Raji (cell line): ENCODE results near the gene PITX2.

Source experiments
- POLR2A ChIP-seq: IDR thresholded peaks from 2 replicates; pipeline ENCODE4 v1.6.1; 2011; ENCODE audit warnings: low read depth, low read length, control low read depth; ENCODE audit not compliant: insufficient read depth

Gene PITX2

DNA sequence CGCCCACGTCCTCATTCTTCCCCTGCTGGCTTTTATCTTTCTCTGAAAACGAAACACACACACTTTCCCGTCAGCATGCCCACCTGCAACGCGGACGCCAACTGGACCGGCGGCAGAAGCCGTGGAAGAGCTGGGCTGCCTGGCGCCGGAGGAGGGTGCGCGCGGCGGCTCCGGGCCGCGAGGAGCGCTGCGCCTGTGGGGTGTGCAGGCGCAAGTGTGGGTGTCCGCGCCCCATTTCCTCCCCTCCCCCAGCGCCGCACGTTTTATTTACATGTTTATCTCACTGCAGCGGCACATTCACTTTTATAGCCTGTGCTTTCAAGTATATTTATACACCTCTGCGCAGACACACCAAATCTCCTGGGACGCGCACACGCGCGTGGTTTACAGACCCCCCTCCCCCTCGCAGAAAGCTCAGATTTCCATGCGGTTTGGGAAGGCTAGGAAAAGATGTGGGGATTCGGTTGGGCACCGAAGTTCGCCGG is 1.5 kb downstream of the PITX2 start:
- no peak for TF ChIP-seq POLR2A

DNA sequence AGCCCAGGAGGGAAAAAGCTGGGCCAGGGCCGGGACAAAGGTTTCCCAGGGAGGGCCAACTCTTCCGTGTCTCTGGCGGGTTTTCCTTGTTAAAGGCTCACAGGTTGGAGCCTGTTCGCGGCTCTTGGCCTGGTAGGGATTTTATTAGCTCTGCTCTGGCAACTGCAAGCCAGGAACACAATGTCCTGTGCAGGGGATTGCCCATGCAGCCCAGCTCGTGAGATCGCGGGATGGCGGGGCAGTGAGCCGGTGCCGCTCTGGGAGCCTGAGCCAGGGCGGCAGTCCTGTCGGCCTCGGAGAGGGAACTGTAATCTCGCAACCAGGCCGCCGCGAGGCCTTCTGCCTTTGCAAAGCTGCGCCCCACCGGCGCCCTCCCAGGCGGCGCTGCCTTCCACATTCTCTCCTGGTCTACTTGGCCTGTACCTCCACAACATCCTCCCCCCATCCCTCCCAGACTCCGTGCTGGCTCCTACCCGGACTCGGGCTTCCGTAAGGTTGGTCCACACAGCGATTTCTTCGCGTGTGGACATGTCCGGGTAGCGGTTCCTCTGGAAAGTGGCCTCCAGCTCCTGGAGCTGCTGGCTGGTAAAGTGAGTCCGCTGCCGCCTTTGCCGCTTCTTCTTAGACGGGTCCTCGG is 2.1 kb downstream of the PITX2 start:
- TF ChIP-seq POLR2A = no peak

DNA sequence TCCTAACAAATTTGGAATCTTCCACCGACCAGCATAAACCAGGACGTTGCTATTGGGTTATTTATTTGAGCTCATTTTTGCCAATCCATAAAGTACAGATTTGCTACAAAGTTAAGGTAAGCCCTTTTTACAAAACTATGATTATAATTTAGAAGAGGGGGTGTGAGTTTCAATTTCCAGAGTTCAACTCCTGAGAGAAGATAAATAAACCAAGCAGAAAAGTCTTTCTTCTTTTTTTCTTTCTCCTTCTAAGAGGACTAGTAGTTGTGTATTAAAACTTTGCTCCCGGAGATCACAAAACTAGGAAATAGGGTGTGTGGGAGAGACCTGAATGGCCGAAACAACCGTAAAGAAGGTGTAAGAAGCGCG is 2.6 kb downstream of the PITX2 start:
- TF ChIP-seq POLR2A = no peak

DNA sequence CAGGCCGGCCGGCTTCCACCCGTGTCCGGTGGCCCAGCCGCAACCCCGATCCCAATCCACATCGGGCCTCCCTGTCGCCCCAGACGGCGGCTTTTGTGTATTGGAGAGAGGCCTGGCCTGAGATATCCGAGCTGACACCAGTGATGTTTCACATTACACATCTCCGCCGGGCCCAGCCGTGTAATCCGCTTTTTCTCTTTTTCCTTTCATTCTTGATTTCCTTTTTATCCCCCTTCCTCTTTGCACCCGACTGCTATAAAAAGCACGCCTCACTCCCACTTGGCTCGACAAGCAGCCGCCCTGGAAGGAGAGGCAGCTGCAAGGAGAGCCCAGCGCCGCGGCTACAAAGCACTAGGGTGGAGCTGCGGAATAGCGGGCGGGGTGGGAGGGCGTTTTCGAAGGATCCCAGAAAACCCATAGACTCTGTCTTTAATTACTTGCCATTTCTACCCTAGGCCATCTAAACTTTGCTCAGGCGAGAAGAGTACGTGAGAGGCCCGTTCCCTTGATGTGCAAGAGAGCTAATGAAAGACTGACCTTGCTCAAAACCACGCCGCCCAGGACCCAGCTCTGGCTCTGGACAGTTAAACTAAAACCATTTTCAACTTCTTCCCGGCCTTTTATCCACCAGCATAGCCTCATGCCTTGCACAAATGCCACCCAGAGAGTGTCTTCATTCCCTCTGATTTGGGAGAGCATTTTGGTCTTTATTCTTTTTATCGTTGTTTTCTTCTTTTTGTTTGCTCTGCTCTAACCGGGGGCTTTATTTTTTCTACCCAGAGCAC is 3.2 kb downstream of the PITX2 start:
- TF ChIP-seq POLR2A = no peak

DNA sequence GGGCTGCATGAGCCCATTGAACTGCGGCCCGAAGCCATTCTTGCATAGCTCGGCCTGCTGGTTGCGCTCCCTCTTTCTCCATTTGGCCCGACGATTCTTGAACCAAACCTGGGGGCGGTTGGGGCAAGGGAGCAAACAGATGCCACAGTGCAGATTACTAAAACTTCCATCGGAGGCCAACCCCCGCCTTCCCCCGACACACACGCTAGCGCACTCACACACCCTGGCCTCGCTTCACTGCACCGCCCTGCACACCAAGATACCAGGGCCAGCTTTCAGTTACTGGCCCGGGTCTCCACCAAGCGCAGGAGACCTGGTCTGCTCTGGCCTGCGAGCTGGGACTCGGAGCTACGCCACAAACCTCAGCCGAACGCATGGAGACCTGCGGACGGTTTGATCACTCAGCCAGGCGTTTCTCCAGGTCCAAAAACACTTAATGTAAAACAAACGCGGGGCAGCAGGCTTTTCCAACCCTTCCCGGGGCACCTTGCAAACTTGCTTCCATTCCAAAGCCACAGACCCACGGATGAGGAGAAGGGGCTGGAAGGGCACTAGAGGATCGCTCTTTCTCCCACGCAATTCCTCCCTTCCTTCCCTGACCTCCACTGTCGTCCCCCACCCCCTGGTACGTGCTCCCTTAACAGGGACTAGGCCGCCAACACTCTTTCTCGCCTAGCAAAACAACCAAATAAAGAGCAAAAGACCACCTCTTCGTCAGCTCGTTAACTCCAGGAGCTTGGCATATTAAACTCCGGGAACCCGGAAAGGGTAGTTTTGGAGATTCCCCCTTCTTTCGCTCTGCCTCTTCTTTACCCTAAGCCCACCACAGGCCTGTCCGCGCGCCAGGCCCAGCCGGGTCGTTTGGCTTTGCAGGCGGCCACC is 4.1 kb downstream of the PITX2 start:
- TF ChIP-seq POLR2A = no peak

DNA sequence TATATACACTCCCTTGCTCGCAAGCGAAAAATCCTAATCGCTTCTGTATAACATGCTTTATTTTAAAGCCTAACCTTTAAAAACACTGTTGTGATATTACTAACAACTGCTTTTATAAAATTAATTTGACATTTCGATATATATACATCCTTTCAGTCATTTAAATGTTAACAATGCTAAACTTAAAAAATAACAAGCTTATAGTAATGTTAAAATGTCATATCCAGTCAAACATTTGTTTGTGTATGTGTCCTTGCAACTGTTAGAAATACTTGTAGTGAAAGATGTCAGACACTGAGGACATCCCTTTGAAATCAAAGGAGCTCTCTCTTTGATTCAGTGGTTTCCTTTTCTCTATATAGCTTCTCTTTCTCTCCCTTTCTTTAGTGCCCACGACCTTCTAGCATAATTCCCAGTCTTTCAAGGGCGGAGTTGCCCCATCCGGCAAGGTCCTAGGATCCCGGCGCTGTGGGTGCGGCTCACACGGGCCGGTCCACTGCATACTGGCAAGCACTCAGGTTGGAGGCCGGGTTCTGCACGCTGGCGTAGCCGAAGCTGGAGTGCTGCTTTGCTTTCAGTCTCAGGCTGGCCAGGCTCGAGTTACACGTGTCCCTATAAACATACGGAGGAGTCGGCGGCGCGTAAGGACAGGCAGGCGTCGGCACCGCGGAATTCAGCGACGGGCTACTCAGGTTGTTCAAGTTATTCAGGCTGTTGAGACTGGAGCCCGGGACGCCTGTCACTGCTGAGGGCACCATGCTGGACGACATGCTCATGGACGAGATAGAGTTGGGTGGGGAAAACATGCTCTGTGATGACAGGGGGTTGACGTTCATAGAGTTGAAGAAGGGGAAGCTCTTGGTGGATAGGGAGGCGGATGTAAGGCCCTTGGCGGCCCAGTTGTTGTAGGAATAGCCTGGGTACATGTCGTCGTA is 5.0 kb downstream of the PITX2 start:
- no peak for TF ChIP-seq POLR2A

DNA sequence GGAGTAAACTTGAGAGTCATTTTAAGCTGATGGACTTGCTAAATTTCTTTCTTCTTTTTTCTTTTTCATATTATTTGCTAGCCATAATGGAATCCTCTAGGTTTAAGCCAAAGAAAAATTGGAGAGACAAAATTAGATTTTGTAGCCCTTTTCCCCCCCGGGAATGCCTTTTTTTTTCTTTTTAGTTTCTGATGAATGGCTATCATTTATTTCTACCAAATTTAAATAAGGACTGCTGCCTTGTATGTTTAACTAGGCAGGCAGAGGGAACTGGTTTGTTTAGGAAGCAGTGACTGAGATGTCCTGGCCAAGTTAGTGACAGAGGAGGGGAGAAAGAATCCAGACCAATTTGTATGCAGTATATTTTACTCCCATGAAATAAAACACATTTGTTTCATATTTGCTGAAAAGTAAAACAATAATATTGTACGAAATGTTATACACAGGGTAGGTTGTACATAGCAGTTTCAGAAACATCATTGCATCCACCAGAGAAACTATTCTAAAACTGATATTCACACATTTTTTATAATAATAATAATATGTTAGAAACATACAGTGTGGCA is 5.7 kb downstream of the PITX2 start:
- no peak for TF ChIP-seq POLR2A

DNA sequence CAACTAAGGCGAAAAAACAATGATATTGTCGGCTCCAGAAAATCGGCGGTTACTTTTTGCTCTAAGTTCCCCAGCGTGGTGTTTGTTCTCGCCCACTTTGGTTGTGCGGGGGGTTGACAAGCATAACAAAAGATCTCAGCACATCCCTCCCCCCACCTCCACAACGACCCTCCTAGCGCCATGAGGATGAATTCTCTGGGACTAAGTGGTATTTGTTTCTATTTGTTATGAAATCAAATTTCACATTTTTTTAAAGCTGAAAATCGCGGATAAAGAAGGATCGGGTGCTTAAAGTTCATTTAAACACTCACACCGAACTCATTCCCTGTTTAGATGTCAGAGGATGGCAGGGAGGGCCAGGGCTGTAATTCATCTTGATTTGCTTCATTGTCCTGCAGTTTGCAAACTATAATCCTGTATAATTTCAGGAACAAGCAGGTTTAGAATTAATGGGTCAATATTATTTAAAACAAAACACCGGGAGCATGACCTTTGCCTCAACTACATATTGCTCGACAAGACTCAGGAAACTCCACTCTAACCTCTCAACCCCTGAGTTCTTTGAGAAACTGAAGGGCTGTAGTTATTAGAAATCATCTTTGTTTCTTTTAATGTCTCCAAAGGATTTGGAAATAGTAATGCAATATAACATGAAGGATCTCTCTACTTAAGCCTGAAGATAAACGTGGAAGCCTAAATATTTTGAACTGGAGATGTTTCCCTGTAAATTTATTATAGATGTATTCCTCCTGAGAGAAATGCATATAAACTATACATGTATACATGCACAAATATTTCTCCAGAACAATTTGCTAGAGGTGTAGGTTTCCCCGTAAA is 6.4 kb downstream of the PITX2 start:
- no peak for TF ChIP-seq POLR2A

DNA sequence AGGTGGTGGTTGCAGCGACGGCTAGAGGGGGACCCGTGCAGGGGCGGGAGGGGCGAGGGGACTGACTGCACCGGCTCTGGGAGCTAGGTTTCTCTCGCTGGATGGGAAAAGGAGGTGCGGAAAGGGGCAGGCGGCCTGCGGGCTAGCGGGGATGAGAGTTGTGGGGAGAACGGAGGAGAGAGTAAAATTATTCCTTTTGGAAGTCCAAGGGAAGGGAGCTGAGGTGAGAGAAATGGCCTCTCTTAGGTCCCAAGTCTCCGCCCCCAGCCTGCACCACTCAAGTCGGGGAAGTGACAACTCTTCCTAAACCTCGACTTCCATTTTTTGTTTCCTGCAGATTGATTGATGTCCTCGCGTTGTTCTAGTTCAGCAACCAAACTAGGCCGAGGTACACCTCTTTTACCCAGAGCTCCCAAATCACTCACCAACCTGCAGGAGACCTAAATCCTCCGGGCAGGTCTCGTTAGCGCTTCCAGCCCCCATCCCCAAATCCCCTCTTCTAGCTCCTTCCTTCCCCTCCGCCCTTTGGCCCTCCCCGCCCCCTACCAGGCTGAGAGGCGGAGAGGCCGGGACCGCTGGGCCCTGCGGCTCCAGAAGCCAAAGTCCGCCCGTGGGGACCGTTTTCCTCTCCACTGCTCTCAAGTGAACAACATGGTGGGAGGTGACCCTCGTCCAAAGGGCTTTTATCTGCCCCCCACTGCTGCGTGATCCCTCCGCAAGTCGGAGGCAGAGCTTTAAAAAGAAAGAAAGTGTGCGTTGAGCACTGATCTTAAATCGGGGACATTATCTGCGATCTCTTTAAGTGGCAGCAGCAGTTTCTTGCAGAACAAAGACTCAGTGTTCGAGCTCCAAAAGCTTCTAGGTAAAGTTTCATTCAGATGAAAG is 7.3 kb downstream of the PITX2 start:
- TF ChIP-seq POLR2A = no peak

DNA sequence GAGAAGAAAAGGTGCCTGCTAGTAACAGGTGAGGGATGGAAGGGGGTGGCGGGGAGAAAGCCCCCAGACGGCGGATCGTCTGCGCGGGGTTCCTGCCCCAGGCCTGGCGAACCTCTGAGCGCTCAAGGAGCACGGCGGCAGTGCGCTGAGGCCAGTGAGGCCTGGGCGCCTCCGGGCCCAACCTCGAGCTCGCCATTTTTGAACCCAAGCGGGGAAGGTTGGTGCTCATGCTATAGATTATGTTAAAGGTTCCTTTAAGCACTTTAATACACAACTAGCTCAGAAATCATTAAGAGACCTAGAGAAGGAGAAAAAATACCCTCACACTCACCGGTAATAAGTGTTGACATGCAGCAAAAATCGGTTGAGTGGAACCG is 7.9 kb downstream of the PITX2 start:
- TF ChIP-seq POLR2A = no peak

DNA sequence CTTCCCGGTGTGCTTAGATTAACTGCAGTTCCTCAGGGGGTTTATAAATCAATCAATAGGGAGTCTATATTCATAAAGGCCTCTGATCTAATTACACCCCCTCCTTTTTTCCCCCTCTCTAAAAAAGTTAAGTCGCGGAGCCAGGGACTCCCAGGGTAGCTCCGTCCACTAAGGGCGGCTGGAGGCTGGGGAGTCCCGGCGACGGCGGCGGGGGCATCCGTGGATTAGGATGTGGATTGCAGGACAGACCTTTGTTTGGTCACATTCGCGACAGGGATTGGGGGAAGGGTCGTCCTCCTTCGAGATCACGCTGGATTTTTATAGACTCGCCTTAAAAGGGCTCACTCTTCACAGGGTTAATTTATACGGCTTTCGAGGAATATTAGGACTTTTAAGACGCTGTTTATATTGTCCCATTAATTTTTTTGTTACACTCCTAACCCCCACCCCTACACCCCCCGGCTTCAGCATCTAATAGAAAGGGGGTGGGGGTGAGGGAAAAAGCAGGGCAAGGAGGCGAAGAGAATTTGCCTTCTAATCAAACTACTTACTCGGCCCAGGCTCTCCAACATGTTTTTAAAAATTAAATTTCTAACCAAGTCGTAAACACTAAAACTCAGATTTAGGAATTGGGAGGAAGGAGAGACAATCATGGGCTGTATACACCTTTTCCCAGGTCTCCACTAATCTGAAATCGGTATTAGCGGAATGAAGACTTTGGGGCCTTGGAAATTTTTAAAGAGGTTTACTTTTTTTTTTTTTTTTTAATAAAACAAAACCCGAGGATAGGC is 8.5 kb downstream of the PITX2 start:
- TF ChIP-seq POLR2A = no peak

DNA sequence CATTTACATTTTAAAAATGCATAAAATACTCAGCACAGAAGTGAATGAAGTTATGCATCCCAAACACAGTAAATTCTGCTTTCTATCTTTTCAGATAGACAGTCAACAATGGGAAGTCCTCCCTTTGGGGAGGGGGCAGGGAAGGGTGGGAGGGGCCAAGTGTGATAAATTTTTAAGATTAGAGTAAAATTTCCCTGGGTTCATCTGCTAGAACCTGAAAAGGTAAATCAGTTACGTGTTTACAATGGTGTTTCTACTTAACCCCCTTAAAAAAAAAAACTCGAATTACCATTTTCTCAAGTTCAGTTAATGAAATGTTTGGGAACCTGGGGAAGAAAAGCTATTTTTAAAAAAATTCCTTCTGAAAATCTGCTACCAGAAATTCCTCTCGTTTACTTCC is 9.1 kb downstream of the PITX2 start:
- no peak for TF ChIP-seq POLR2A
